Loucy (cell line): Measurements from ENCODE around the gene ZP4.

ENCODE experiments used
- EZH2phosphoT487 ChIP-seq: fragments of 200-600 bp; IDR thresholded peaks from 2 replicates; pipeline ENCODE4 v1.6.1; 2018; ENCODE audit warnings: antibody characterized with exemption, mild to moderate bottlenecking, moderate library complexity, borderline replicate concordance
- TF ChIP-seq, protein P1 (sequence below): fragments of 200-600 bp; sonication (generic); conservative IDR thresholded peaks from 2 replicates; pipeline ENCODE4 v1.5.1; 2014; ENCODE audit warnings: mild to moderate bottlenecking, antibody characterized with exemption, low read length

DNA sequence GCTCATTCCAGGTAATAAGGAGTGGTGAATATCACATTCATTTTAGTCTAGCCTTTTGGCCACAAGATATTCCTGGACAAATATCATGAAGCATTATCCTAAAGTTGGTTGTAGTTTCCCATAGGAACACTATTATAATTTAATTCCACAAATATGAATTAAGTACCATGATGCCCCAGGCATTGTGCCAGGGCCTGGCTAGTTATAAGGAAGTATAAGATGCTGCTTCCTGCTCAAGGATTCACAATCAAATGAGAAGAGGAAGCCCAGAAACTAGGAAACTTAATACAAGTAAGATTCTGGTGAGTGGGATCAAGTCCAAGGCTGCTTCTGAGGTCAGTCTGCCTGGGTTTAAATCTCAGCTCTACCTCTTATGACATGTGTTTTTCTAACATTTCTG lies 30.6 kb upstream of the ZP4 start:
- TF ChIP-seq, protein P1, sequence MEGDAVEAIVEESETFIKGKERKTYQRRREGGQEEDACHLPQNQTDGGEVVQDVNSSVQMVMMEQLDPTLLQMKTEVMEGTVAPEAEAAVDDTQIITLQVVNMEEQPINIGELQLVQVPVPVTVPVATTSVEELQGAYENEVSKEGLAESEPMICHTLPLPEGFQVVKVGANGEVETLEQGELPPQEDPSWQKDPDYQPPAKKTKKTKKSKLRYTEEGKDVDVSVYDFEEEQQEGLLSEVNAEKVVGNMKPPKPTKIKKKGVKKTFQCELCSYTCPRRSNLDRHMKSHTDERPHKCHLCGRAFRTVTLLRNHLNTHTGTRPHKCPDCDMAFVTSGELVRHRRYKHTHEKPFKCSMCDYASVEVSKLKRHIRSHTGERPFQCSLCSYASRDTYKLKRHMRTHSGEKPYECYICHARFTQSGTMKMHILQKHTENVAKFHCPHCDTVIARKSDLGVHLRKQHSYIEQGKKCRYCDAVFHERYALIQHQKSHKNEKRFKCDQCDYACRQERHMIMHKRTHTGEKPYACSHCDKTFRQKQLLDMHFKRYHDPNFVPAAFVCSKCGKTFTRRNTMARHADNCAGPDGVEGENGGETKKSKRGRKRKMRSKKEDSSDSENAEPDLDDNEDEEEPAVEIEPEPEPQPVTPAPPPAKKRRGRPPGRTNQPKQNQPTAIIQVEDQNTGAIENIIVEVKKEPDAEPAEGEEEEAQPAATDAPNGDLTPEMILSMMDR: no peak
- TF ChIP-seq EZH2phosphoT487: no peak
